ENCODE measurements around the gene KCNK10.
A peak's percentile ranks its signal among the peaks of the same experiment; 100 is the strongest.

Gene KCNK10, protein sequence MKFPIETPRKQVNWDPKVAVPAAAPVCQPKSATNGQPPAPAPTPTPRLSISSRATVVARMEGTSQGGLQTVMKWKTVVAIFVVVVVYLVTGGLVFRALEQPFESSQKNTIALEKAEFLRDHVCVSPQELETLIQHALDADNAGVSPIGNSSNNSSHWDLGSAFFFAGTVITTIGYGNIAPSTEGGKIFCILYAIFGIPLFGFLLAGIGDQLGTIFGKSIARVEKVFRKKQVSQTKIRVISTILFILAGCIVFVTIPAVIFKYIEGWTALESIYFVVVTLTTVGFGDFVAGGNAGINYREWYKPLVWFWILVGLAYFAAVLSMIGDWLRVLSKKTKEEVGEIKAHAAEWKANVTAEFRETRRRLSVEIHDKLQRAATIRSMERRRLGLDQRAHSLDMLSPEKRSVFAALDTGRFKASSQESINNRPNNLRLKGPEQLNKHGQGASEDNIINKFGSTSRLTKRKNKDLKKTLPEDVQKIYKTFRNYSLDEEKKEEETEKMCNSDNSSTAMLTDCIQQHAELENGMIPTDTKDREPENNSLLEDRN

GRCh38 chr14:88323086-88323522 is at the start of gene KCNK10:
KCNK10 (minus strand) TSS chr14:88323269; CDS start chr14:88322798, 471 bp downstream.
- Histone ChIP-seq H3K27me3 (ENCODE audit: insufficient read depth, low read length) (no peaks in the 10 kb centered on the region; the same call in 1 of the 2 replicates), H3K9me2 (ENCODE audit: low read depth, low read length) (no peaks in the 10 kb centered on the region), H3K4me3 (ENCODE audit: low read depth, low read length, poor library complexity, severe bottlenecking) (peak within 1 kb of the TSS; percentile 67)

GRCh38 chr14:88369496-88369895 is 46.4 kb upstream of the KCNK10 start:
- no peak overlapping the region for H3K9ac ChIP-seq (ENCODE audit: low read length)
- H4K20me1 ChIP-seq (ENCODE audit: insufficient read depth, low read length), result no peaks in the 10 kb centered on the region
- H3K4me3 ChIP-seq (ENCODE audit: low read depth, low read length, poor library complexity, severe bottlenecking), result no peak overlapping the region
- H3K4me2 ChIP-seq (ENCODE audit: low read length), result no peak overlapping the region
- H3K9me3 ChIP-seq (ENCODE audit: low read length), result no peaks in the 10 kb centered on the region
- no peak for TF ChIP-seq EZH2 (IDR thresholded peaks at IDR 0.05; ENCODE audit: borderline replicate concordance, low read length)
- no peak for TF ChIP-seq CTCF (IDR thresholded peaks at IDR 0.05; ENCODE audit: low read length)
- no peaks in the 10 kb centered on the region for H3K27me3 ChIP-seq (ENCODE audit: insufficient read depth, low read length)
- no peaks in the 10 kb centered on the region for H3K4me1 ChIP-seq (ENCODE audit: insufficient read depth, low read length, severe bottlenecking)
- no peak overlapping the region for H2AFZ ChIP-seq (ENCODE audit: low read length)
- H3F3A ChIP-seq (ENCODE audit: insufficient read depth, low read length), result no peaks in the 10 kb centered on the region
- no peaks in the 10 kb centered on the region for H3K79me2 ChIP-seq (ENCODE audit: insufficient read depth, low read length)
- H3K27ac ChIP-seq (ENCODE audit: low read depth, low read length, poor library complexity, severe bottlenecking), result no peak overlapping the region
- no peaks in the 10 kb centered on the region for H3K36me3 ChIP-seq (ENCODE audit: insufficient read depth, low read length)
- H3K9me2 ChIP-seq (ENCODE audit: low read depth, low read length), result no peaks in the 10 kb centered on the region

More at GRCh38 chr14:88323086-88323522, at the start of gene KCNK10:
- Histone ChIP-seq H3K4me1 (ENCODE audit: insufficient read depth, low read length, severe bottlenecking) (peaks cover 7% of the 10 kb centered on the region), H3K4me2 (ENCODE audit: low read length) (peak within 1 kb of the TSS; percentile 93), H3K36me3 (ENCODE audit: insufficient read depth, low read length) (no peaks in the 10 kb centered on the region), H3K27ac (ENCODE audit: low read depth, low read length, poor library complexity, severe bottlenecking) (no peak within 1 kb of the TSS), H3K79me2 (ENCODE audit: insufficient read depth, low read length) (no peaks in the 10 kb centered on the region), H4K20me1 (ENCODE audit: insufficient read depth, low read length) (no peaks in the 10 kb centered on the region), H2AFZ (ENCODE audit: low read length) (peak within 1 kb of the TSS; percentile 49; the same call in 1 of the 2 replicates), H3K9me3 (ENCODE audit: low read length) (no peaks in the 10 kb centered on the region), H3K9ac (ENCODE audit: low read length) (peak within 1 kb of the TSS; percentile 60), H3F3A (ENCODE audit: insufficient read depth, low read length) (no peaks in the 10 kb centered on the region)
- TF ChIP-seq EZH2 (IDR thresholded peaks at IDR 0.05; ENCODE audit: borderline replicate concordance, low read length), result no peak
- TF ChIP-seq CTCF (IDR thresholded peaks at IDR 0.05; ENCODE audit: low read length), result no peak

DNA sequence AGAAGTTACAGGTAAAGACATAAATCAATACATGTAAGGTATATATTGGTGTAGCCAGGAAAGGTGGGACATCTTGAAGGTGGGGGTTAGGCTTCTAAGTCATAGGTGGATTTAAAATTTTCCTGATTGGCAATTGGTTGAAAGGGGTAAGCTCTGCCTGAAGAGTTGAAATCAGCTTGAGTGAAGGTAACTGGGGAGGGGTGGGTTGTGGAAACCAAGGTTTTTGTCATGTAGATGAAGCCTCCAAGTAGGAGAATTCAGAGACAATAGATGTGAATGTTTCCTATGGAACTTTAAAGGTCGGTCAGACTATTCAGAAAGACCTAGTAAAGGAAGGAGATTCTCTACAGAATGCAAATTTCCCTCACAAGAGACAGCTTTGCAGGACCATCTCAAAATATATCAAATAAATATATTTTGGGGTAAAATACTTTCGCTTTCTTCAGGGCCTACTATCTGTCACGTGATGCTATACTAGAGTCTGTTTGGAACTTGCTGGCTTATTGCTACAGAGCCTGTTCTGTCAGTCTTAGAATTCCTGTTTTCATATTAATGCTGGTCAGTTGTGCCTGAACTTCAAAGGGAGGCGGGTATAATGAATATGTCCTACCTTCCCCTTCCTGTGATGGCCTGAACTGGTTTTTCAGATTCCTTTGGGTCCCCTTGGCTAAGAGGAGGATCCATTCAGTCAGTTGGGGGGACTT is 41.8 kb upstream of the KCNK10 start:
- H3K27ac ChIP-seq (ENCODE audit: low read depth, low read length, poor library complexity, severe bottlenecking), result no peak overlapping the region

More for the DNA sequence above, 41.8 kb upstream of the KCNK10 start:
- Histone ChIP-seq H3K9me3 (ENCODE audit: low read length) (no peaks in the 10 kb centered on the region), H3K36me3 (ENCODE audit: insufficient read depth, low read length) (no peaks in the 10 kb centered on the region), H4K20me1 (ENCODE audit: insufficient read depth, low read length) (no peaks in the 10 kb centered on the region), H3K4me2 (ENCODE audit: low read length) (no peak overlapping the region), H2AFZ (ENCODE audit: low read length) (no peak overlapping the region), H3K79me2 (ENCODE audit: insufficient read depth, low read length) (no peaks in the 10 kb centered on the region), H3K9ac (ENCODE audit: low read length) (no peak overlapping the region), H3K9me2 (ENCODE audit: low read depth, low read length) (no peaks in the 10 kb centered on the region), H3K4me3 (ENCODE audit: low read depth, low read length, poor library complexity, severe bottlenecking) (no peak overlapping the region), H3K4me1 (ENCODE audit: insufficient read depth, low read length, severe bottlenecking) (no peaks in the 10 kb centered on the region), H3K27me3 (ENCODE audit: insufficient read depth, low read length) (no peaks in the 10 kb centered on the region), H3F3A (ENCODE audit: insufficient read depth, low read length) (no peaks in the 10 kb centered on the region)
- TF ChIP-seq EZH2 (IDR thresholded peaks at IDR 0.05; ENCODE audit: borderline replicate concordance, low read length) (no peak), CTCF (IDR thresholded peaks at IDR 0.05; ENCODE audit: low read length) (no peak)

Measured in OCI-LY1 (cell line).